Activated T-cell treated with anti-CD3 and anti-CD28 coated beads for 24 hours (primary cell): ENCODE measurements around the gene UCK2.

Experiments used
- DNase-seq: peaks from one replicate; pipeline ENCODE4 v3.0.0-alpha.2; 2020; ENCODE audit warnings: low read depth

Gene UCK2

DNA sequence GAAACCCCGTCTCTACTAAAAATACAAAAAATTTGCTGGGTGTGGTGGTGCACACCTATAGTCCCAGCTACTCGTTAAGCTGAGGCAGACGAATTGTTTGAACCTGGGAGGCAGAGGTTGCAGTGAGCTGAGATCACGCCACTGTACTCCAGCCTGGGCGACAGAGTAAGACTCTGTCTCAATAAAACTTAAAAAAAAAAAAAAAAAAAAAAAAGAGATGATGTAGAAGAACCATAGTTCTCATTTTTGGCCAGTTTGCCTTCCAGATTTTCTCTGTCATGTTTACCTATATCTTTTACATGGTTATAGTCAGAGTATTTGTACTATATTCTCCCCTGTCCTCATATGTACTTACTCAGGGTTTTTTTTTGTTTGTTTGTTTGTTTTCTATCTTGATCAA lies 53.6 kb downstream of the UCK2 start:
- DNase-seq: no peak

GRCh38 chr1:165882168-165882837 lies 54.9 kb downstream of the UCK2 start:
- no peak for DNase-seq

GRCh38 chr1:165883056-165883455 lies 55.6 kb downstream of the UCK2 start:
- no peak for DNase-seq

GRCh38 chr1:165884009-165884689 lies 56.7 kb downstream of the UCK2 start:
- DNase-seq: no peak

- DNase-seq: no peak
Observed at GRCh38 chr1:165884690-165885304, 57.4 kb downstream of the UCK2 start.

GRCh38 chr1:165885305-165885694 lies 57.9 kb downstream of the UCK2 start:
- no peak for DNase-seq

DNA sequence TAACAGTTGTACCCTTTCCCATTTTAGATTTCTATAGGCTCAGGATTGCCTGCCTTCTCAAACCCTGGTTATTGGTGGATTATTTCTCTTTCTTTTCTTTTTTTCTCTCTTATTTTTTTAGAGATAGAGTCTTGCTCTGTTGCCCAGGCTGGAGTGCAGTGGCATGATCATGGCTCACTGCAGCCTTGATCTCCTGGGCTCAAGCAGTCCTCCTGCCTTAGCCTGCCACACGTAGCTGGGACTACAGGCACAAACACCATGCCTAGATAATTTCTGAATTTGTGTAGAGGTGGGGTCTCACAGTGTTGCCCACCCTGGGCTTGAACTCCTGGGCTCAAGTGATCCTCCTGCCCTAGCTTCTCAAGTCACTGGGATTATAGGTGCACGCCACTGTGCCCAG lies 58.8 kb downstream of the UCK2 start:
- no peak for DNase-seq

- no peak for DNase-seq
Observed at GRCh38 chr1:165886983-165887382, 59.6 kb downstream of the UCK2 start.

DNA sequence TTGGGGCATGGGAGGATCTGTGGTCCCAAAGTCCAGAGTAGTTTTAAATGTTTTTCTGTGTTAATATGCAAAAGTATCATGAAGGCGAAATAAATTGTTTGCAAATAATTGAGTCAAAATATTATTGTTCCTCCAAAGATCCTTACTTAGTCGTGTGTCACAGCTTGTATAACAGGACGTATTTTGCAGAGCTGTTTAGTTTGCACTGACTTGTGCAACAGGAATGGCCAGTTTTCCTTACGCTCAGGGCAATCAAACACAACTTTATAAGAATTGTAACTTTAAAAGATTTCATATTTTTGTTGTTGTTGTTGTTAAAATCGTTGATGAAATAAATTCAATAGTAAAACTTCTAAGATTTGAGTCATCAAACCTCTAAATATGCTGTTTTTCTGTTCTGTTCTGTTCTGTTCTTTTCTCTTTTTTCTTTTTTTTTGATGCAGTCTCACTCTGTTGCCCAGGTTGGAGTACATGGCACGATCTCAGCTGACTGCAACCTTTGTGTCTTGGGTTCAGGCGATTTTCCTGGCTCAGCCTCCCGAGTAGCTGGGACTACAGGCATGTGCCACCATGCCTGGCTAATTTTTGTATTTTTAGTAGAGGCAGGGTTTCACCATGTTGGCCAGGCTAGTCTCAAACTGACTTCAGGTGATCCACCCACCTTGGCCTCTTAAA lies 60.6 kb downstream of the UCK2 start:
- DNase-seq: no peak

DNA sequence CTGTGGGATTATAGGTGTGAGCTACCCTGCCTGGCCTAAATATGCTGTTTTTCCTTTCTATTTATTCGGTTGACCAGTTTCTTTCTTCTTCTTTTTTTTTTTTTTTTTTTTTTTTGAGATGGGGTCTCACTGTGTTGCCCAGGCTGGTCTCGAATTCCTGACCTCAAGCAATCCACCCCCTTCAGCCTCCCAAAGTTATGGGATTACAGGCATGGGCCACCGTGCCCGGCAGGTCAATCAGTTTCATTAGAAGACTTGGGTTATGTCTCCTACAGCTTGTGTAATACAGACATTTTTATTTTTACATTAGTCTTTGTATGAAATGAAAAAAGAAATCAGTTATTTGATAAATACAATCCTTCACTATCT lies 61.1 kb downstream of the UCK2 start:
- DNase-seq: no peak

GRCh38 chr1:165890684-165891083 lies 63.3 kb downstream of the UCK2 start:
- DNase-seq: no peak

DNA sequence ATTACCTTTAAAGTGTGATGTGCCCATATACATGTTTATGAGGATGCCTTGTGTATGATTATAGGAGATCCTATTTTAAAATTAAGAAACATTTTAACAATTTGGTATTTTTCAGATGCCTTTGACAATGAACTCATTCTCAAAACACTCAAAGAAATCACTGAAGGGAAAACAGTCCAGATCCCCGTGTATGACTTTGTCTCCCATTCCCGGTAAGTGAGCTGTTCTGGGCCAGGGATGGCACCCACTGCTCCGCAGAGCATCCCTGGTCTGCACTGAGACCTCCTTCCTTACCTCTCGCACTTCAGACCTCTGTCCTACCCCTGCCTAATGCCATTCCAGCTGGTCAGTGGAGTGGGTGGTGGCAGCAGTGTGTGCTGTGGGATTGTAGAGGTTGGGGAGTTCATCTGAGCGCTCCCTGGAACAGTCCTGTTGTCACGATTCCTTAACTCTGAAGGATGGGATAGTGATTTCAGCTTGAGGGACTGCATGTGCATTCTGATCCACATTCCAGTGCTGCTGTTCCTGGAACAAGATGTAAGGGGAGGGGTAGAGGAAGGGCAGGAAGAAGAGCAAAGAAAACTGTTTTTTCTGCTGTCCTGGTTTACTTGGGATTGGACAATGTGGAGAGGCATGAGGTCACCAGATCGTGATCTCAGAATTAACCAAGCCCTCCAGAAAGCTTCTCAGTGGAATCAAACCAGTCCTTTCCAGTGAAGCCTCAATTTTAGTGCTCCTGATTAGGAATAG lies 63.9 kb downstream of the UCK2 start:
- DNase-seq: no peak

DNA sequence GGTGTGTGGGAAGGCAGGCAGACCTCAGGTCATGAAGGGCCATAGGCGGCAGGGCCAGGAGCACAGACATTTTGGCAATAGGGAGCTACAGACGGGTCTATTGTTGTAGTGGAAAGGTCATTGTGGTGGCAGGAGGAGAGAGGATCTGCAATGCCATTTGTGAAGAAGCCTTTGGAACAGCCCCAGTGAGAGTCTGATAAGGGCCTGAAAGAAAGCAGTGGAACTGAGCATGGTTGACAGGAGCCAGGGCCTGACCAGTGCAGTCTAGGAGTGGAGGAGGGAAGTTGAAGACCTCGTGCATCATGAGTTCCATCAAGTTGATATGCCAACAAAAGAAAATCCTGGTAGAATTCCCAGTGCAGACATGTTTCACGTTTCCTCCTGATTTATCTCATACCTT lies 65.5 kb downstream of the UCK2 start:
- no peak for DNase-seq

DNA sequence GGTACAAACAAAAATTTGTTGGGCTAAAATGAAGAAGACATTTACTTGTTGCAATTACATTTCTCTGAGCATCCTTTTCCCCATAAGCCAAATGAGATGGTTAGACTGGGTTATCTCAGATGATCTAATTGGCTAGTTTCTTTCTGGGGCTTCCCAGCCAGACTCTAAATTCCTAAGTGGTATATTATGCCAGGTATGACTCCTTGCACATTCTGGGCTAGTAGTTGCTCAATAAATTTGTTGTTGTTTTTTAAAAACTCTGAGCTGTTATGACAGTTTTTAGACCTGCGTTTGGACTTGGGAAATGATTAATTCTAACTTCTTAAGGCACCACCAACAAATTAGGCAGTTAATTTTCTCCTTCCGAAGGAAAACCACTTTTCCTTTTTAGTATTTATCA lies 66.1 kb downstream of the UCK2 start:
- DNase-seq: no peak

DNA sequence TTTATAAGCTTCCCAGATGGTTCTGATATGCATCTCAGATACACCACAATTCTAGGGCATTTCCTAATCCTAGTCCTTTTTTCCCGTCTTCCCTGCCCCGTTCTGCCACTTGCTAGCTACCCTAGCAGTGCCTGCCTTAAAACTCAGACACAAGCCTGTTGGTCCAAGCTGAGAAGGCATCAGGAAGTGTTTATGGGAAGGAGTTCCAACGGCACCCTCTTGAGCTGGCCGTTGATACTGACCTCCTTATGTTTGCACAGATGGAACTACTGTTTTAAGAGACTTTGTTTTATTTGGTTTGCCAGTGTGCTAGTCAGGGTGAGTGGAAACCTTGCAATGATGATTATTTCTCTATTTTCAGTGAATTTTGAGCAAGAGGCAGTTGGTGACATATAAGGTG lies 67.2 kb downstream of the UCK2 start:
- DNase-seq: no peak

GRCh38 chr1:165895451-165895871 lies 68.0 kb downstream of the UCK2 start:
- no peak for DNase-seq

GRCh38 chr1:165896277-165896676 lies 68.9 kb downstream of the UCK2 start:
- DNase-seq: no peak

GRCh38 chr1:165897326-165898303 lies 70.2 kb downstream of the UCK2 start:
- no peak for DNase-seq

DNA sequence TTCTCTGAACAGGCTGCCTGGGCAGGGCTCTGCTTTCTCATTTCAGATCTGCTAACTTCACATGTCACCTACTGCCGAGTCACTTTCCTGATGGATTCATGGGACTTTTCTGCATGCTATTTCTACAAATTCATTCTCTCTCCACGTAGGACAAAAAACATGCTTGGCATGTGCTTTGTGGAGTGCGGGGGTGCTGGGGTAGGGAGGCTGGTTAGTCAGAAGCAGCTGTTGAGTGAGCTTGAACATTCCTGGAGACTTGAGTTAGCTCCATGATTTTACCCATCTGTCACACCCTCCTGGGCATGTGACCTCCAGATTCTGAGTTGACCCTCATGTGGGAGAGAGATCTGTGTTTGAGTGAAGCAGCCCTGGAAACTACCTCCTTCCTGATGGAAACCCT lies 71.4 kb downstream of the UCK2 start:
- no peak for DNase-seq

GRCh38 chr1:165899461-165899941 lies 72.1 kb downstream of the UCK2 start:
- no peak for DNase-seq
